Astrocyte (in vitro differentiated cells and primary cell): Measurements from ENCODE around the gene IGBP1. TPM values are rescaled to one million over a fixed set of nuclear protein-coding genes. Genes with fewer than 3 reads are reported as not detected.

Experiments used
- DNase-seq: peaks from one replicate; pipeline ENCODE4 v3.0.0-alpha.2; 2010; ENCODE audit warnings: low read depth
- FAIRE-seq: peaks from 2 replicates; lab custom pipeline; 2011; peaks lifted over from hg19 to GRCh38; lab: Jason Lieb, UNC
- H2AFZ ChIP-seq: 2 replicates; pipeline ENCODE4 v1.6.0; 2012; ENCODE audit warnings: low read depth, low read length, inconsistent platforms
- H3K27ac ChIP-seq: 2 replicates; pipeline ENCODE4 v1.5.1; 2011; ENCODE audit warnings: low read depth, low read length, inconsistent platforms
- H3K27me3 ChIP-seq: 2 replicates; pipeline ENCODE4 v1.6.0; 2011; ENCODE audit warnings: low read length, inconsistent platforms; ENCODE audit not compliant: insufficient read depth
- H3K36me3 ChIP-seq: 2 replicates; pipeline ENCODE4 v1.5.1; 2011; ENCODE audit warnings: low read length, inconsistent platforms; ENCODE audit not compliant: insufficient read depth
- H3K4me1 ChIP-seq: 2 replicates; pipeline ENCODE4 v1.5.1; 2011; ENCODE audit warnings: low read length, inconsistent platforms; ENCODE audit not compliant: insufficient read depth
- H3K4me2 ChIP-seq: 2 replicates; pipeline ENCODE4 v1.6.0; 2012; ENCODE audit warnings: low read length, inconsistent platforms
- H3K4me3 ChIP-seq: 2 replicates; pipeline ENCODE4 v1.5.1; 2011; ENCODE audit warnings: low read depth, mild to moderate bottlenecking, low read length, inconsistent platforms; ENCODE audit not compliant: insufficient read depth
- H3K79me2 ChIP-seq: 2 replicates; pipeline ENCODE4 v1.6.0; 2012; ENCODE audit warnings: mild to moderate bottlenecking, low read length, inconsistent platforms; ENCODE audit not compliant: insufficient read depth
- H3K9ac ChIP-seq: 2 replicates; pipeline ENCODE4 v1.6.0; 2012; ENCODE audit warnings: mild to moderate bottlenecking, low read length, inconsistent platforms
- H3K9me3 ChIP-seq: 2 replicates; pipeline ENCODE4 v1.5.1; 2012; ENCODE audit warnings: low read depth, mild to moderate bottlenecking, low read length, inconsistent platforms; ENCODE audit not compliant: insufficient read depth
- H4K20me1 ChIP-seq: 2 replicates; pipeline ENCODE4 v1.6.0; 2012; ENCODE audit warnings: low read length, inconsistent platforms; ENCODE audit not compliant: insufficient read depth
- H3K27ac Mint-ChIP-seq: one replicate; pipeline ENCODE4 v1.8.0; 2021; ENCODE audit warnings: mild to moderate bottlenecking, mixed read lengths; ENCODE audit not compliant: unreplicated experiment
- H3K27me3 Mint-ChIP-seq: one replicate; pipeline ENCODE4 v1.8.0; 2021; ENCODE audit warnings: low read depth, mixed read lengths; ENCODE audit not compliant: unreplicated experiment
- H3K36me3 Mint-ChIP-seq: one replicate; pipeline ENCODE4 v1.8.0; 2021; ENCODE audit warnings: low read depth, mixed read lengths; ENCODE audit not compliant: unreplicated experiment
- H3K4me1 Mint-ChIP-seq: one replicate; pipeline ENCODE4 v1.8.0; 2021; ENCODE audit warnings: low read depth, mixed read lengths; ENCODE audit not compliant: unreplicated experiment
- H3K4me3 Mint-ChIP-seq: one replicate; pipeline ENCODE4 v1.8.0; 2021; ENCODE audit warnings: mild to moderate bottlenecking, moderate library complexity, mixed read lengths; ENCODE audit not compliant: unreplicated experiment
- H3K9me3 Mint-ChIP-seq: one replicate; pipeline ENCODE4 v1.8.0; 2021; ENCODE audit warnings: mild to moderate bottlenecking, mixed read lengths; ENCODE audit not compliant: unreplicated experiment
- EZH2 ChIP-seq: IDR thresholded peaks from 2 replicates; pipeline ENCODE4 v1.6.1; 2012; ENCODE audit warnings: mild to moderate bottlenecking, low read length, inconsistent platforms; ENCODE audit not compliant: insufficient read depth
- total RNA-seq: library from RNA; stranded (reverse); gene quantifications from 2 replicates; pipeline ENCODE4 v1.2.1, GENCODE V29; 2021
- TF ChIP-seq, protein P1 (sequence below): IDR thresholded peaks from 2 replicates; pipeline ENCODE4 v1.5.1; 2011; ENCODE audit warnings: low read depth, mild to moderate bottlenecking, inconsistent platforms, low read length, moderate library complexity; ENCODE audit not compliant: insufficient read depth

The IGBP1 gene
- total RNA-seq, 1 donor from 2014 or later, result 41.1 TPM

DNA sequence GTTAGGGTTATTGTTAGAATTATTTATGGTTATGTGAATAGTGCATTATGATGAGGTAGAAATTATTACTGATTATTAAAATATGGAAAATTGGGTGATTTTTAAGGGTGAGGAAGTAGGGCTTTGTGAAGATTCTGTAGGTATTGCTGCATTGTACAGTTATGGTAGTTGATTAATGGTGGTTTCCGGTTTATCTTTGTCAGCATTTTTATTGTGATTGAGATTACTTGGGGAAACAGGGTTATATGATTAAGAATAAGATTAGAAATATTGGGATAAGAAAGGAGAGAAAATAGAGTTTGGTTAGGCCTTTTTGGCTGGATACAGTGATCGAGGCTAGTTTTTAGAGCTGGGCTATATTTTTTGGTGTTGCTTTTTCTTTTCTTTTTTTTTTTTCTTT, 8.6 kb upstream of the IGBP1 start:
- Mint-ChIP-seq H3K9me3 (no peaks in the 10 kb centered on the region), H3K27me3 (no peaks in the 10 kb centered on the region), H3K4me1 (peaks cover 9% of the 10 kb centered on the region), H3K27ac (no peak overlapping the region), H3K36me3 (no peaks in the 10 kb centered on the region), H3K4me3 (no peak overlapping the region)
- DNase-seq (no peak), FAIRE-seq (no peak)
- no peaks in the 10 kb centered on the region for H3K9me3 ChIP-seq
- H4K20me1 ChIP-seq, result no peaks in the 10 kb centered on the region
- H3K4me1 ChIP-seq, result no peaks in the 10 kb centered on the region
- no peak overlapping the region for H3K4me2 ChIP-seq
- no peak overlapping the region for H3K27ac ChIP-seq
- no peak overlapping the region for H3K4me3 ChIP-seq
- no peaks in the 10 kb centered on the region for H3K79me2 ChIP-seq
- no peak overlapping the region for H3K9ac ChIP-seq
- no peak overlapping the region for H2AFZ ChIP-seq
- TF ChIP-seq EZH2, result no peak
- TF ChIP-seq, protein P1, sequence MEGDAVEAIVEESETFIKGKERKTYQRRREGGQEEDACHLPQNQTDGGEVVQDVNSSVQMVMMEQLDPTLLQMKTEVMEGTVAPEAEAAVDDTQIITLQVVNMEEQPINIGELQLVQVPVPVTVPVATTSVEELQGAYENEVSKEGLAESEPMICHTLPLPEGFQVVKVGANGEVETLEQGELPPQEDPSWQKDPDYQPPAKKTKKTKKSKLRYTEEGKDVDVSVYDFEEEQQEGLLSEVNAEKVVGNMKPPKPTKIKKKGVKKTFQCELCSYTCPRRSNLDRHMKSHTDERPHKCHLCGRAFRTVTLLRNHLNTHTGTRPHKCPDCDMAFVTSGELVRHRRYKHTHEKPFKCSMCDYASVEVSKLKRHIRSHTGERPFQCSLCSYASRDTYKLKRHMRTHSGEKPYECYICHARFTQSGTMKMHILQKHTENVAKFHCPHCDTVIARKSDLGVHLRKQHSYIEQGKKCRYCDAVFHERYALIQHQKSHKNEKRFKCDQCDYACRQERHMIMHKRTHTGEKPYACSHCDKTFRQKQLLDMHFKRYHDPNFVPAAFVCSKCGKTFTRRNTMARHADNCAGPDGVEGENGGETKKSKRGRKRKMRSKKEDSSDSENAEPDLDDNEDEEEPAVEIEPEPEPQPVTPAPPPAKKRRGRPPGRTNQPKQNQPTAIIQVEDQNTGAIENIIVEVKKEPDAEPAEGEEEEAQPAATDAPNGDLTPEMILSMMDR, result no peak
- no peaks in the 10 kb centered on the region for H3K36me3 ChIP-seq
- no peaks in the 10 kb centered on the region for H3K27me3 ChIP-seq

DNA sequence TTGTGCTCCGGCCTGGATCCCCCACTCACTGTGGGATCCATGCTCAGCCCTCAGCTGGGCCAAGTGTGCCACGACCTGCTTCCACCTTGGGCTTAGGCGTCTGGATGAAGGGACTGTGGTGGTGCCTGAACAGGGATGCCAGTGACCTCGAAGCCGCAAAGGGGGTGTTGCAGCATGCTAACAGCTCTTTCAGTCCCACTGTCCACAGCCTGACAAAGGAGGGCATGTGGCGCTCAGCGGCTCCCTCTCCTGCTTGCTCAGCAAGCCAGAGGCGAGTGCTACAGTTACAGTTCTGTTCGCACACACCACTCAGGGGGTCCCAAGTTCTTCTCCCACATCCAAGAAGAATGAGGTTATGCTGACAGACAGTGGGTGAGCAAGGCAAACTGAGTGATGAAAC, 5.2 kb upstream of the IGBP1 start:
- no peak overlapping the region for H3K4me3 Mint-ChIP-seq
- H3K27me3 Mint-ChIP-seq, result no peaks in the 10 kb centered on the region
- Histone ChIP-seq H3K27me3 (no peaks in the 10 kb centered on the region), H3K9me3 (no peaks in the 10 kb centered on the region), H3K79me2 (no peaks in the 10 kb centered on the region), H3K4me2 (no peak overlapping the region), H3K4me3 (no peak overlapping the region), H2AFZ (no peak overlapping the region), H4K20me1 (no peaks in the 10 kb centered on the region), H3K9ac (no peak overlapping the region), H3K36me3 (no peaks in the 10 kb centered on the region), H3K4me1 (no peaks in the 10 kb centered on the region), H3K27ac (no peak overlapping the region)
- TF ChIP-seq EZH2, result no peak
- TF ChIP-seq, protein P1, result no peak
- no peak overlapping the region for H3K27ac Mint-ChIP-seq
- DNase-seq (no peak), FAIRE-seq (no peak)
- peaks cover 13% of the 10 kb centered on the region for H3K4me1 Mint-ChIP-seq
- no peaks in the 10 kb centered on the region for H3K9me3 Mint-ChIP-seq
- H3K36me3 Mint-ChIP-seq, result no peaks in the 10 kb centered on the region

DNA sequence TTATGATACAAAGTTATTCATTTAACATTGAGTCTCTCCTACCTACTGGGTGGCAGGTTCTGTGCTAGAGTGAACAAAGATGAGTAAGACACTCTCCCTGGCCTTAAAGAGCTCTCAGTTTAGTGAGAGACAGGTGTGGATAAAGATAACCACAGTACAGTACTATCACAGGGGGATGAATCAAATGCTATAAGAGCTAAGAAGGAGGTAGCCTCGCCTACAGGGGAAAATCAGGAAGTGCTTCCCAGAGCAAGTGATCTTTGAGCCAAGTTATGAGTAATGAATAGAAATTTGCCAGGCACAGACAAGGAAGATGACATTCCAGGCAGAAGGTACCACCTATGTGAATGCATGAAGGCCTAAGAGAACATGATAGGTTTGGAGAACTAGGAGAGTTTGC, 3.4 kb upstream of the IGBP1 start:
- H3K27me3 ChIP-seq, result no peaks in the 10 kb centered on the region
- Mint-ChIP-seq H3K27me3 (no peaks in the 10 kb centered on the region), H3K36me3 (no peaks in the 10 kb centered on the region), H3K9me3 (no peaks in the 10 kb centered on the region), H3K4me3 (no peak overlapping the region), H3K4me1 (peaks cover 13% of the 10 kb centered on the region), H3K27ac (no peak overlapping the region)
- H3K27ac ChIP-seq, result no peak overlapping the region
- H3K9ac ChIP-seq, result no peak overlapping the region
- no peaks in the 10 kb centered on the region for H3K36me3 ChIP-seq
- H3K4me1 ChIP-seq, result peaks cover 6% of the 10 kb centered on the region
- no peak overlapping the region for H2AFZ ChIP-seq
- no peaks in the 10 kb centered on the region for H4K20me1 ChIP-seq
- H3K9me3 ChIP-seq, result no peaks in the 10 kb centered on the region
- DNase-seq (no peak), FAIRE-seq (no peak)
- TF ChIP-seq, protein P1, result no peak
- TF ChIP-seq EZH2, result no peak
- no peak overlapping the region for H3K4me2 ChIP-seq
- H3K79me2 ChIP-seq, result peaks cover 11% of the 10 kb centered on the region
- H3K4me3 ChIP-seq, result no peak overlapping the region
